NCI-H69 (cell line): Measurements from ENCODE around the gene HNF4A.

Experiments
- DNase-seq: peaks from one replicate; lab custom pipeline; 2025; lab: John Stamatoyannopoulos, UW

HNF4A gene

GRCh38 chr20:44445742-44446710, 90.5 kb downstream of the HNF4A start:
- DNase-seq: no peak

GRCh38 chr20:44447827-44448419, 92.4 kb downstream of the HNF4A start:
- DNase-seq: no peak

- peak; percentile 27 for DNase-seq
Observed at GRCh38 chr20:44448753-44449546, 93.5 kb downstream of the HNF4A start.

- DNase-seq: no peak
Observed at GRCh38 chr20:44449864-44450263, 94.4 kb downstream of the HNF4A start.

- DNase-seq: no peak
Observed at GRCh38 chr20:44450281-44450889, 94.9 kb downstream of the HNF4A start.

GRCh38 chr20:44450903-44451450, 95.5 kb downstream of the HNF4A start:
- DNase-seq: no peak

- no peak for DNase-seq
Observed at GRCh38 chr20:44454306-44454963, 98.9 kb downstream of the HNF4A start.

GRCh38 chr20:44455126-44455525, 99.6 kb downstream of the HNF4A start:
- no peak for DNase-seq

GRCh38 chr20:44456611-44457010, 101.1 kb downstream of the HNF4A start:
- DNase-seq: no peak

- peak; percentile 45 for DNase-seq
Observed at GRCh38 chr20:44457016-44457415, 101.5 kb downstream of the HNF4A start.

GRCh38 chr20:44459271-44459670, 103.8 kb downstream of the HNF4A start:
- DNase-seq: no peak

GRCh38 chr20:44460795-44461141, 105.3 kb downstream of the HNF4A start:
- peak; percentile 38 for DNase-seq

GRCh38 chr20:44461142-44461802, 105.8 kb downstream of the HNF4A start:
- DNase-seq: no peak

GRCh38 chr20:44461803-44462174, 106.3 kb downstream of the HNF4A start:
- DNase-seq: no peak

GRCh38 chr20:44463466-44463865, 108.0 kb downstream of the HNF4A start:
- no peak for DNase-seq

- DNase-seq: no peak
Observed at GRCh38 chr20:44464514-44464913, 109.0 kb downstream of the HNF4A start.

GRCh38 chr20:44465001-44465560, 109.6 kb downstream of the HNF4A start:
- DNase-seq: no peak

- no peak for DNase-seq
Observed at GRCh38 chr20:44467289-44467883, 111.9 kb downstream of the HNF4A start.

GRCh38 chr20:44468044-44468782, 112.7 kb downstream of the HNF4A start:
- DNase-seq: no peak
